HG03469 (cell line): ENCODE data around the gene NR3C1.

Source experiments
- ATAC-seq: cut with Tn5 transposase; IDR thresholded peaks from one replicate; pipeline ENCODE4 v1.9.1; 2021; ENCODE audit warnings: mild to moderate bottlenecking, moderate library complexity, moderate number of reproducible peaks; ENCODE audit not compliant: unreplicated experiment

NR3C1 gene

GRCh38 chr5:143315214-143315613 is 88.3 kb downstream of the NR3C1 start:
- no peak for ATAC-seq

- ATAC-seq = no peak
Measured at GRCh38 chr5:143314659-143315058, 88.8 kb downstream of the NR3C1 start.

GRCh38 chr5:143314099-143314498 is 89.4 kb downstream of the NR3C1 start:
- no peak for ATAC-seq

- ATAC-seq = no peak
Measured at GRCh38 chr5:143313298-143313852, 90.1 kb downstream of the NR3C1 start.

GRCh38 chr5:143312822-143313221 is 90.7 kb downstream of the NR3C1 start:
- ATAC-seq = no peak

GRCh38 chr5:143311955-143312354 is 91.5 kb downstream of the NR3C1 start:
- no peak for ATAC-seq

GRCh38 chr5:143311428-143311827 is 92.1 kb downstream of the NR3C1 start:
- ATAC-seq = no peak

GRCh38 chr5:143309661-143310431 is 93.6 kb downstream of the NR3C1 start:
- ATAC-seq = no peak

- no peak for ATAC-seq
Measured at GRCh38 chr5:143308731-143309130, 94.8 kb downstream of the NR3C1 start.

- ATAC-seq = no peak
Measured at GRCh38 chr5:143306040-143306439, 97.4 kb downstream of the NR3C1 start.

GRCh38 chr5:143304836-143305475 is 98.5 kb downstream of the NR3C1 start:
- ATAC-seq = no peak

GRCh38 chr5:143302341-143303045 is 101.0 kb downstream of the NR3C1 start:
- no peak for ATAC-seq

- no peak for ATAC-seq
Measured at GRCh38 chr5:143297756-143298155, 105.7 kb downstream of the NR3C1 start.

- ATAC-seq = no peak
Measured at GRCh38 chr5:143290125-143290524, 113.4 kb downstream of the NR3C1 start.

GRCh38 chr5:143284521-143284920 is 119.0 kb downstream of the NR3C1 start:
- no peak for ATAC-seq

GRCh38 chr5:143284002-143284401 is 119.5 kb downstream of the NR3C1 start:
- ATAC-seq = no peak

- ATAC-seq = no peak
Measured at GRCh38 chr5:143281226-143281625, 122.3 kb downstream of the NR3C1 start.

GRCh38 chr5:143279698-143280097 is 123.8 kb downstream of the NR3C1 start:
- ATAC-seq = no peak

GRCh38 chr5:143277536-143277935 is 126.0 kb downstream of the NR3C1 start:
- ATAC-seq = no peak

GRCh38 chr5:143275512-143276363 is 127.7 kb downstream of the NR3C1 start:
- ATAC-seq = no peak

GRCh38 chr5:143274952-143275351 is 128.5 kb downstream of the NR3C1 start:
- ATAC-seq = no peak
